T-helper 2 cell treated with Interferon-gamma antibody and Interleukin-4, amounts not matched to agents 5 μg/mL and 100 μg/mL, for 36 hours (primary cell): ENCODE data around the gene CREBL2.
"Not testable (repeated sequence)": the region's sequence is repeated elsewhere in the genome, so short reads cannot be mapped to it uniquely, and the experiment has no call there.

Experiments used
- DNase-seq: peaks from one replicate; pipeline ENCODE4 v3.0.0; 2021; ENCODE audit warnings: low spot score
- H3K27ac Mint-ChIP-seq: one replicate; pipeline ENCODE4 v1.8.0; 2021; ENCODE audit warnings: mild to moderate bottlenecking, mixed read lengths
- H3K27me3 Mint-ChIP-seq: one replicate; pipeline ENCODE4 v1.8.0; 2021; ENCODE audit warnings: low read depth, mixed read lengths
- H3K36me3 Mint-ChIP-seq: one replicate; pipeline ENCODE4 v1.8.0; 2021; ENCODE audit warnings: low read depth, mixed read lengths
- H3K4me1 Mint-ChIP-seq: one replicate; pipeline ENCODE4 v1.8.0; 2021; ENCODE audit warnings: low read depth, mixed read lengths
- H3K4me3 Mint-ChIP-seq: one replicate; pipeline ENCODE4 v1.8.0; 2022; ENCODE audit warnings: mild to moderate bottlenecking, moderate library complexity, mixed read lengths
- H3K9me3 Mint-ChIP-seq: one replicate; pipeline ENCODE4 v1.8.0; 2021; ENCODE audit warnings: mixed read lengths

The CREBL2 gene

GRCh38 chr12:12611512-12612306, at the start of gene CREBL2:
TSS of gene CREBL2 (plus strand) at chr12:12611876. CDS start at chr12:12612173, 297 bp downstream.
- Mint-ChIP-seq H3K4me1 (peaks cover 45% of the 10 kb centered on the region), H3K4me3 (peak within 1 kb of the TSS; percentile 88), H3K36me3 (peaks cover 12% of the 10 kb centered on the region), H3K27ac (peak within 1 kb of the TSS; percentile 88), H3K27me3 (no peaks in the 10 kb centered on the region), H3K9me3 (no peaks in the 10 kb centered on the region)
- DNase-seq: peak; percentile 85

DNA sequence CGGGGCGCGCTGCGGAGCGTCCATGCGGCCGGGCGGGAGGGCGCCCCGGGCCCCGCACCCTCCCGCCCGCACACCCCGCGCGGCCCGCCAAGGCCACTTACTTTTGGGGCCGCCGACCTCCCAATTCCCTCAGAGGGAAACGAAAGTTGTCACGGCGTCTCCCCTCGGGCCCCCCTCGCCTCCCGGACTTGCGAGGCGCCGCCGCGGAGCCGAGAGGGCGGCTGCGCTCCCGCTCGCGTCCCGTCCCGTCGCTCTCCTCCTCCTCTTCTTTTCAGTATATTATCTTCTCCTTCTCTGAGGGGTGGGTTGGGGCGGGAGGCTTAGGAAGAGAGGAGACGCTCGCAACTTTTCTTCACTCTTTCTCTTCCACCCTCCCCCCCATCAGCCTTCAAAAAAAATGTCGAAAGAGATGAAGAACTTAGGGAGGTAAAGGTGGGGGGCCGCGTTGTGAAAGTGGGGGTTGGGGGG, 49.6 kb upstream of the CREBL2 start:
- Mint-ChIP-seq H3K36me3 (peaks cover 15% of the 10 kb centered on the region), H3K4me3 (peak overlapping the region; percentile 86), H3K27me3 (no peaks in the 10 kb centered on the region), H3K27ac (peak overlapping the region; percentile 97), H3K4me1 (peaks cover 35% of the 10 kb centered on the region), H3K9me3 (no peaks in the 10 kb centered on the region)
- no peak for DNase-seq

DNA sequence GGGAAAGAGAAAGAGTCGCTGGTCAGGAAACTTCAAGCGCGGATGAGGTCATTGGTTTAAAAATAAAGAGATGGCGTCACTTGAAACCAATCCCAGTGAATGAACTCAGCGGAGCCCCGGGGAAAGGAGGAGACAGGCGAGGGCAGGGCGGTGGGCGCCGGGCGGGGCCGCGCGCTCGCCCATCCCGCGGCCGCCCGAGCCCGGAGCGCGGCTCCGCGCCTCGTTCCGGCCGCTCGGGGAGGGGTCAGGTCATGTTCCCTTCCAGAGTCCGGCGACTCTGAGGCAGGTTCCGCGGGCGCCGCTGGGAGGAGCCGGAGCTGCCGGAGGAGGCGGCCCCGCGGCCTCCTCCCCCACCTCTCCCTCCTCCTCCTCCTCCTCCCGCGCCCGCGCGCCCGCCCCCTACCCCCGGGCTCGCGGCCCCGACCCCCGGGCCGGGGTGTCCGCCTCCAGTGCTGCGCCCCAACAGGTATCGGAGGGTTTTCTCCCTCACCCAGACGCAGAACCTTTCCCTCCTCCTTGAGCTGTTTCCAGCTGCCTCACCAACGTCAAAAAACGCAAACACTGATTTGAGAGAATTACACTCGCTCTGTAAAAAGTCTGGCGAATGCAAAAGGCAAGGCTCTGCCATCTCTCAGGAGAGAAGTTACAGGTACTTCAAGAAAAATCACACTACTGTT, 49.0 kb upstream of the CREBL2 start, which contains the start of gene DUSP16:
Gene DUSP16, minus strand, starts transcription at position 279 of the 677 bp plus-strand sequence. CDS start 41,765 bp downstream, outside the sequence.
- DNase-seq: peak; percentile 87
- Mint-ChIP-seq H3K27ac (peak within 1 kb of the TSS; percentile 97), H3K36me3 (peaks cover 13% of the 10 kb centered on the region), H3K4me1 (peaks cover 33% of the 10 kb centered on the region), H3K4me3 (peak within 1 kb of the TSS; percentile 86), H3K27me3 (no peaks in the 10 kb centered on the region), H3K9me3 (no peaks in the 10 kb centered on the region)

DNA sequence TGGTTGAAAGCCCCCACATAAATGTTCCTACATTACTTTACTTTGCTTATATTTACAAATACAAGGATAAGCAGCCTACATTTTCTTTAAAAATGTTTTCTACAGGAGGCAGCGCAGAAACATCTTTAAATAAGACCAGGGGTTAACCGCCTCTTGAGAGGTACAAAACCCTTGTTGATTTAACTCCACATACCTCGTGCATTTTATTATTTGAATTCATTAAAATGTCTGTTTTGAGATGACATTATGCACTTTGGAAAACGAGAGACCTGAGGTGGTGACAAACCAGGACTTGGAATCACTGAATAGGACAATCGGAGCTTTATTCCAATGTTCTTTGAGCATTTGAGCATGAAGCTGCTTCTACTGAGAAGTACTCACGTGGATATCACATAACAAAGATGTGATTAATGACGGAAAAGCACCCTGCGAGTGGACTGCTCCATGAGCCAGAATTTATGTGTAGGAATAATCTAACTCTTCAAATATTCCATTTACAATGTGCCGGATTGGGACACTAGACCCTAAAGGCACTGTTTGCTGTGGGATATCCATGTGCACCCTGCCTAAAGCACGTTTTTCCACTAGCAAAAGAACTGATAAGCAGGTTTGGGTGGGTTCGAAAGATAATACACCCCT, 48.3 kb upstream of the CREBL2 start:
- H3K36me3 Mint-ChIP-seq: peaks cover 8% of the 10 kb centered on the region
- H3K27ac Mint-ChIP-seq: peak overlapping the region; percentile 91
- DNase-seq: no peak
- no peaks in the 10 kb centered on the region for H3K27me3 Mint-ChIP-seq
- peaks cover 27% of the 10 kb centered on the region for H3K4me1 Mint-ChIP-seq
- peak overlapping the region; percentile 78 for H3K4me3 Mint-ChIP-seq
- H3K9me3 Mint-ChIP-seq: no peaks in the 10 kb centered on the region

- H3K27ac Mint-ChIP-seq: no peak overlapping the region
- H3K36me3 Mint-ChIP-seq: no peaks in the 10 kb centered on the region
- no peak overlapping the region for H3K4me3 Mint-ChIP-seq
Observed at GRCh38 chr12:12564911-12565310, 46.8 kb upstream of the CREBL2 start.

GRCh38 chr12:12565971-12566370, 45.7 kb upstream of the CREBL2 start:
- not testable (repeated sequence) for H3K4me1 Mint-ChIP-seq, H3K36me3 Mint-ChIP-seq, H3K27ac Mint-ChIP-seq, H3K27me3 Mint-ChIP-seq, H3K4me3 Mint-ChIP-seq, H3K9me3 Mint-ChIP-seq, DNase-seq

More at GRCh38 chr12:12564911-12565310, 46.8 kb upstream of the CREBL2 start:
- H3K27me3 Mint-ChIP-seq: no peaks in the 10 kb centered on the region
- H3K9me3 Mint-ChIP-seq: no peaks in the 10 kb centered on the region
- no peak for DNase-seq
- peaks cover 16% of the 10 kb centered on the region for H3K4me1 Mint-ChIP-seq

DNA sequence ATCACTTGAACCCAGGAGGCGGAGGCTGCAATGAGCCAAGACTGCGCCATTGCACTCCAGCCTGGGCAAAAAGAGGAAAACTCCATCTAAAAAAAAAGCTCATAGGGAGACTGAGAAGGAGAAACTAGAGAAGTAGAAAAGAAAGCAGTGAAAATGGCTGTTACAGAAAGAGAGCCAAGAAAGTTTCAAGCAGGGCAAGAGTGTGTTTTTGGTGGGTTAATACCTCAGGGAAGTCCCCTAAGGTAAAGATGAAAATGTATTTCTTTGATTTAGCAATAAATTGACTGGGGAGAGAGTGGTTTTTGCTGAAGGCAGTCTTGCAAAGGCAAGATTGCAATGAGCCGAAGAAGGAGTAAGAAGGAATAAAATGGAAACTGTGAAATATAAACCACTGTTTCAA, 39.0 kb upstream of the CREBL2 start:
- H3K4me1 Mint-ChIP-seq: peaks cover 2% of the 10 kb centered on the region
- no peaks in the 10 kb centered on the region for H3K27me3 Mint-ChIP-seq
- no peaks in the 10 kb centered on the region for H3K36me3 Mint-ChIP-seq
- H3K4me3 Mint-ChIP-seq: no peak overlapping the region
- DNase-seq: no peak
- no peak overlapping the region for H3K27ac Mint-ChIP-seq
- H3K9me3 Mint-ChIP-seq: no peaks in the 10 kb centered on the region

- H3K27me3 Mint-ChIP-seq: no peaks in the 10 kb centered on the region
- no peaks in the 10 kb centered on the region for H3K36me3 Mint-ChIP-seq
- H3K4me1 Mint-ChIP-seq: peaks cover 12% of the 10 kb centered on the region
- H3K9me3 Mint-ChIP-seq: no peaks in the 10 kb centered on the region
- no peak overlapping the region for H3K27ac Mint-ChIP-seq
- no peak for DNase-seq
- H3K4me3 Mint-ChIP-seq: no peak overlapping the region
Observed at GRCh38 chr12:12577786-12578185, 33.9 kb upstream of the CREBL2 start.

DNA sequence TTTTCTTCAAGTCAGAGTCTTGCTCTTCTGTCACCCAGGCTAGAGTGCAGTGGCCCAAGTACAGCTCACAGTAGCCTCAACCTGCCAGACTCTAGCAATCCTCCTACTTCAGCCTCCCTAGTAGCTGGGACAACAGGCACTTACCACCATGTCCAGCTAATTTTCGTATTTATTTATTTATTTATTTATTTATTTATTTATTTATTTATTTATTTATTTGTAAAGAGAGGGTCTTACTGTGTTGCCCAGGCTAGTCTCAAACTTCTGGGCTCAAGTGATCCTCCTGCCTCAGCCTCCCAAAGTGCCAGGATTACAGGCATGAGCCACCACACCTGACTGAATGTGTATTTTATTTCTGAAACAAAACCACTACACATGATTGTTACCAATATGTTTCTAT, 31.0 kb upstream of the CREBL2 start:
- not testable (repeated sequence) for H3K27ac Mint-ChIP-seq, DNase-seq, H3K9me3 Mint-ChIP-seq, H3K27me3 Mint-ChIP-seq, H3K36me3 Mint-ChIP-seq, H3K4me3 Mint-ChIP-seq
- H3K4me1 Mint-ChIP-seq: peaks cover 21% of the 10 kb centered on the region

- H3K36me3 Mint-ChIP-seq: no peaks in the 10 kb centered on the region
- H3K4me1 Mint-ChIP-seq: peaks cover 21% of the 10 kb centered on the region
- no peak for DNase-seq
- H3K27me3 Mint-ChIP-seq: no peaks in the 10 kb centered on the region
- H3K27ac Mint-ChIP-seq: peak overlapping the region; percentile 47
- H3K9me3 Mint-ChIP-seq: no peaks in the 10 kb centered on the region
- peak overlapping the region; percentile 36 for H3K4me3 Mint-ChIP-seq
Observed at GRCh38 chr12:12582193-12582881, 29.3 kb upstream of the CREBL2 start.

- Mint-ChIP-seq H3K27me3 (no peaks in the 10 kb centered on the region), H3K4me3 (peak overlapping the region; percentile 36), H3K36me3 (no peaks in the 10 kb centered on the region), H3K27ac (peak overlapping the region; percentile 47), H3K4me1 (peaks cover 21% of the 10 kb centered on the region), H3K9me3 (no peaks in the 10 kb centered on the region)
- DNase-seq: peak; percentile 84
Observed at GRCh38 chr12:12582895-12583303, 28.8 kb upstream of the CREBL2 start.

DNA sequence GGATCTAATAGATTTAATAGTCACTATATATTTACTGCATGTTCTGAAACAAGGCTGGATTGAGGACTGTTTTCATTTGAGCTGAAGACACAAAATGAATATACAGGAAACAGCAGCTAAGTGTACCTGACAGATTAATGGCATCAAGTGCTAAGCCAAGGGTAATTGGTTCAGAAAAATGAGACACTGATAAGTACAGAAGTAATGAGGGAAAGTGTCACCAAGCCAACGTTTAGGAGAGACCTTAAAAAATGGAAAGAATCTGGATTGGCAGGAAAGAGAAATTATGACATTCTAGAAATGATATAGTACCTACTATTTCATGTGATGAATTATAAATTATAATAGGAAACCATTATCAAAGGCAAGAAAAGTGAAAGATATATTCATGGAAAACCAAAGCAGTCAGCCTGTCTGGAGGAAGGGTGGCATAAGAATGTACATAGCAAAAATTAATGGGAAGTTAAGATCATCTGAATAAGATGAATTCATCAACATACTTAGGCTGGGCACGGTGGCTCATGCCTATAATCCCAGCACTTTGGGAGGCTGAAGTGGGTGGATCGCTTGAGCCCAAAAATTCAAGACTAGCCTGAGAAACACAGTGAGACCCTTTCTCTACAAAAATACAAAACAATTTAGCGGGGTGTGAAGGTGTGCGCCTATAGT, 28.0 kb upstream of the CREBL2 start:
- Mint-ChIP-seq H3K4me3 (no peak overlapping the region), H3K4me1 (peaks cover 21% of the 10 kb centered on the region), H3K27ac (no peak overlapping the region)

More for the DNA sequence above, 28.0 kb upstream of the CREBL2 start:
- H3K27me3 Mint-ChIP-seq: no peaks in the 10 kb centered on the region
- DNase-seq: no peak
- H3K9me3 Mint-ChIP-seq: no peaks in the 10 kb centered on the region
- H3K36me3 Mint-ChIP-seq: no peaks in the 10 kb centered on the region
